ENCODE data around the gene AHDC1.

- TF ChIP-seq ZNF565 (CRISPR knock-in tag; conservative IDR thresholded peaks at IDR 0.05; ENCODE audit: low read depth), result no peak
- TF ChIP-seq BACH2 (CRISPR knock-in tag; IDR thresholded peaks at IDR 0.05; ENCODE audit: borderline replicate concordance), result no peak
Measured at GRCh38 chr1:27560268-27561123, 43.4 kb downstream of the AHDC1 start.

All from SK-N-SH treated with all-trans-retinoic acid at 6 μM for 48 hours (cell line).